GM18873 (cell line): ENCODE results near the gene SLC7A7.
"Not testable (repeated sequence)": the region's sequence is repeated elsewhere in the genome, so short reads cannot be mapped to it uniquely, and the experiment has no call there.

ENCODE experiments used
- ATAC-seq: cut with Tn5 transposase; IDR thresholded peaks from one replicate; pipeline ENCODE4 v1.9.1; 2021; ENCODE audit warnings: mild to moderate bottlenecking, moderate library complexity, moderate number of reproducible peaks; ENCODE audit not compliant: unreplicated experiment, low FRiP score

SLC7A7 gene

GRCh38 chr14:22796087-22796707, 19.0 kb downstream of the SLC7A7 start:
- ATAC-seq, result no peak

- peak; percentile 42 for ATAC-seq
Observed at GRCh38 chr14:22794551-22794951, 20.7 kb downstream of the SLC7A7 start.

- ATAC-seq, result no peak
Observed at GRCh38 chr14:22793976-22794375, 21.3 kb downstream of the SLC7A7 start.

GRCh38 chr14:22793550-22793949, 21.7 kb downstream of the SLC7A7 start:
- not testable (repeated sequence) for ATAC-seq

- no peak for ATAC-seq
Observed at GRCh38 chr14:22792158-22792557, 23.1 kb downstream of the SLC7A7 start.

GRCh38 chr14:22791301-22791700, 23.9 kb downstream of the SLC7A7 start:
- no peak for ATAC-seq

GRCh38 chr14:22786685-22787084, 28.6 kb downstream of the SLC7A7 start:
- ATAC-seq, result no peak

- no peak for ATAC-seq
Observed at GRCh38 chr14:22781301-22781991, 33.8 kb downstream of the SLC7A7 start.

- ATAC-seq, result no peak
Observed at GRCh38 chr14:22780941-22781300, 34.3 kb downstream of the SLC7A7 start.

- no peak for ATAC-seq
Observed at GRCh38 chr14:22780105-22780679, 35.0 kb downstream of the SLC7A7 start.

GRCh38 chr14:22778084-22778483, 37.2 kb downstream of the SLC7A7 start:
- no peak for ATAC-seq

- not testable (repeated sequence) for ATAC-seq
Observed at GRCh38 chr14:22776849-22777248, 38.4 kb downstream of the SLC7A7 start.

GRCh38 chr14:22776215-22776614, 39.0 kb downstream of the SLC7A7 start:
- no peak for ATAC-seq

- ATAC-seq, result no peak
Observed at GRCh38 chr14:22774011-22774706, 41.1 kb downstream of the SLC7A7 start.

GRCh38 chr14:22773162-22774010, 41.8 kb downstream of the SLC7A7 start:
- no peak for ATAC-seq

GRCh38 chr14:22772725-22773124, 42.5 kb downstream of the SLC7A7 start:
- ATAC-seq, result no peak

- ATAC-seq, result no peak
Observed at GRCh38 chr14:22770481-22771187, 44.6 kb downstream of the SLC7A7 start.

GRCh38 chr14:22769369-22769768, 45.9 kb downstream of the SLC7A7 start:
- no peak for ATAC-seq

GRCh38 chr14:22768947-22769346, 46.3 kb downstream of the SLC7A7 start:
- no peak for ATAC-seq

GRCh38 chr14:22767323-22767589, 48.0 kb downstream of the SLC7A7 start:
- ATAC-seq, result peak; percentile 7
